Astrocyte (in vitro differentiated cells and primary cell): ENCODE measurements around the gene VAC14. TPM values are rescaled to one million over a fixed set of nuclear protein-coding genes. Genes with fewer than 3 reads are reported as not detected.

Source experiments
- DNase-seq: peaks from one replicate; pipeline ENCODE4 v3.0.0-alpha.2; 2010; ENCODE audit warnings: low read depth
- FAIRE-seq: peaks from 2 replicates; lab custom pipeline; 2011; peaks lifted over from hg19 to GRCh38; lab: Jason Lieb, UNC
- H2AFZ ChIP-seq: 2 replicates; pipeline ENCODE4 v1.6.0; 2012; ENCODE audit warnings: low read depth, low read length, inconsistent platforms
- H3K27ac ChIP-seq: 2 replicates; pipeline ENCODE4 v1.5.1; 2011; ENCODE audit warnings: low read depth, low read length, inconsistent platforms
- H3K27me3 ChIP-seq: 2 replicates; pipeline ENCODE4 v1.6.0; 2011; ENCODE audit warnings: low read length, inconsistent platforms; ENCODE audit not compliant: insufficient read depth
- H3K36me3 ChIP-seq: 2 replicates; pipeline ENCODE4 v1.5.1; 2011; ENCODE audit warnings: low read length, inconsistent platforms; ENCODE audit not compliant: insufficient read depth
- H3K4me1 ChIP-seq: 2 replicates; pipeline ENCODE4 v1.5.1; 2011; ENCODE audit warnings: low read length, inconsistent platforms; ENCODE audit not compliant: insufficient read depth
- H3K4me2 ChIP-seq: 2 replicates; pipeline ENCODE4 v1.6.0; 2012; ENCODE audit warnings: low read length, inconsistent platforms
- H3K4me3 ChIP-seq: 2 replicates; pipeline ENCODE4 v1.5.1; 2011; ENCODE audit warnings: low read depth, mild to moderate bottlenecking, low read length, inconsistent platforms; ENCODE audit not compliant: insufficient read depth
- H3K79me2 ChIP-seq: 2 replicates; pipeline ENCODE4 v1.6.0; 2012; ENCODE audit warnings: mild to moderate bottlenecking, low read length, inconsistent platforms; ENCODE audit not compliant: insufficient read depth
- H3K9ac ChIP-seq: 2 replicates; pipeline ENCODE4 v1.6.0; 2012; ENCODE audit warnings: mild to moderate bottlenecking, low read length, inconsistent platforms
- H3K9me3 ChIP-seq: 2 replicates; pipeline ENCODE4 v1.5.1; 2012; ENCODE audit warnings: low read depth, mild to moderate bottlenecking, low read length, inconsistent platforms; ENCODE audit not compliant: insufficient read depth
- H4K20me1 ChIP-seq: 2 replicates; pipeline ENCODE4 v1.6.0; 2012; ENCODE audit warnings: low read length, inconsistent platforms; ENCODE audit not compliant: insufficient read depth
- H3K27ac Mint-ChIP-seq: one replicate; pipeline ENCODE4 v1.8.0; 2021; ENCODE audit warnings: mild to moderate bottlenecking, mixed read lengths; ENCODE audit not compliant: unreplicated experiment
- H3K27me3 Mint-ChIP-seq: one replicate; pipeline ENCODE4 v1.8.0; 2021; ENCODE audit warnings: low read depth, mixed read lengths; ENCODE audit not compliant: unreplicated experiment
- H3K36me3 Mint-ChIP-seq: one replicate; pipeline ENCODE4 v1.8.0; 2021; ENCODE audit warnings: low read depth, mixed read lengths; ENCODE audit not compliant: unreplicated experiment
- H3K4me1 Mint-ChIP-seq: one replicate; pipeline ENCODE4 v1.8.0; 2021; ENCODE audit warnings: low read depth, mixed read lengths; ENCODE audit not compliant: unreplicated experiment
- H3K4me3 Mint-ChIP-seq: one replicate; pipeline ENCODE4 v1.8.0; 2021; ENCODE audit warnings: mild to moderate bottlenecking, moderate library complexity, mixed read lengths; ENCODE audit not compliant: unreplicated experiment
- H3K9me3 Mint-ChIP-seq: one replicate; pipeline ENCODE4 v1.8.0; 2021; ENCODE audit warnings: mild to moderate bottlenecking, mixed read lengths; ENCODE audit not compliant: unreplicated experiment
- EZH2 ChIP-seq: IDR thresholded peaks from 2 replicates; pipeline ENCODE4 v1.6.1; 2012; ENCODE audit warnings: mild to moderate bottlenecking, low read length, inconsistent platforms; ENCODE audit not compliant: insufficient read depth
- total RNA-seq: library from RNA; stranded (reverse); gene quantifications from 2 replicates; pipeline ENCODE4 v1.2.1, GENCODE V29; 2021
- TF ChIP-seq, protein P1 (sequence below): IDR thresholded peaks from 2 replicates; pipeline ENCODE4 v1.5.1; 2011; ENCODE audit warnings: low read depth, mild to moderate bottlenecking, inconsistent platforms, low read length, moderate library complexity; ENCODE audit not compliant: insufficient read depth

Gene VAC14
- total RNA-seq, 1 donor from 2014 or later: 27.8 TPM

DNA sequence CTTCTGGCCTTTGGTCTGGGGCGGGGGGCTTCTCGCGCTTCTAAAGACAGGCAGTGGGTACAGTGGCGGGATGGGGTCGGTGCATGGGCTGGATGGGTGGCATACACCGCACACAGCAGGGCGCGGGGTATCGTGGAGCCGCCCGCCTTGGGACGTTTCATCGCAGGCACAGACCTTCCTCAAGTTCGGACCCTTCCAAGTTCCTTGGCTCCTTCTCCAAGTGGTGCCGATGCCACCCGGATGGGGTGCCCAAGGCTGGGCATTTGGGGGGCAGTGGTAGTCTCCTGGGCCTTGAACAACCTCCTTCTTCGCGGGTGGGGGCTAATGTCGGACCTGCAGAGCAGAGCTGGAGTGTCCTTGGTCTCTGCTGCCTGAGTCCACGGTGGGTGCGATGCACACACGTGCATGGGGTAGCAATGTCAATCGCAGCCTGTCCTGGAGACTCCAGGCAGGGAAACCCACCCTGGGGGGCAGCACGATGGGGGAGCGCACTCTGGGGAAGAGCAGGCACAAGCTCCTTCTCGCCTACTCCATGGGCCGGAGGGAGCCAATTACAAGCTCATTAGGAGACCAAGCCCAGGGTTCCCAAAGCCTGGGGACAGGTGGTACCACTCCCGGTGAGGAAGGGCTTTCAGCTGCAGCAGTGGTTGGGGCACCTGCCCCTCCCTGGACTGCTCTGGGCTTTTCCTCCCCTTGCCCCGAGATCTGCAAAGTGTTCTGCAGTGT is 114.4 kb downstream of the VAC14 start:
- no peaks in the 10 kb centered on the region for H3K27me3 Mint-ChIP-seq
- TF ChIP-seq, protein P1, sequence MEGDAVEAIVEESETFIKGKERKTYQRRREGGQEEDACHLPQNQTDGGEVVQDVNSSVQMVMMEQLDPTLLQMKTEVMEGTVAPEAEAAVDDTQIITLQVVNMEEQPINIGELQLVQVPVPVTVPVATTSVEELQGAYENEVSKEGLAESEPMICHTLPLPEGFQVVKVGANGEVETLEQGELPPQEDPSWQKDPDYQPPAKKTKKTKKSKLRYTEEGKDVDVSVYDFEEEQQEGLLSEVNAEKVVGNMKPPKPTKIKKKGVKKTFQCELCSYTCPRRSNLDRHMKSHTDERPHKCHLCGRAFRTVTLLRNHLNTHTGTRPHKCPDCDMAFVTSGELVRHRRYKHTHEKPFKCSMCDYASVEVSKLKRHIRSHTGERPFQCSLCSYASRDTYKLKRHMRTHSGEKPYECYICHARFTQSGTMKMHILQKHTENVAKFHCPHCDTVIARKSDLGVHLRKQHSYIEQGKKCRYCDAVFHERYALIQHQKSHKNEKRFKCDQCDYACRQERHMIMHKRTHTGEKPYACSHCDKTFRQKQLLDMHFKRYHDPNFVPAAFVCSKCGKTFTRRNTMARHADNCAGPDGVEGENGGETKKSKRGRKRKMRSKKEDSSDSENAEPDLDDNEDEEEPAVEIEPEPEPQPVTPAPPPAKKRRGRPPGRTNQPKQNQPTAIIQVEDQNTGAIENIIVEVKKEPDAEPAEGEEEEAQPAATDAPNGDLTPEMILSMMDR: no peak
- TF ChIP-seq EZH2: no peak
- H3K4me1 Mint-ChIP-seq: peaks cover 18% of the 10 kb centered on the region
- peaks cover 2% of the 10 kb centered on the region for H3K36me3 Mint-ChIP-seq
- H3K27ac Mint-ChIP-seq: peak overlapping the region; percentile 75
- peak overlapping the region; percentile 54 for H3K4me3 ChIP-seq
- H2AFZ ChIP-seq: no peak overlapping the region
- H4K20me1 ChIP-seq: peaks cover 33% of the 10 kb centered on the region
- no peaks in the 10 kb centered on the region for H3K9me3 Mint-ChIP-seq
- H3K27ac ChIP-seq: no peak overlapping the region
- peaks cover 39% of the 10 kb centered on the region for H3K79me2 ChIP-seq
- peak overlapping the region; percentile 88 for H3K4me2 ChIP-seq
- peaks cover 40% of the 10 kb centered on the region for H3K4me1 ChIP-seq
- peak overlapping the region; percentile 83 for H3K4me3 Mint-ChIP-seq
- no peaks in the 10 kb centered on the region for H3K27me3 ChIP-seq
- DNase-seq: no peak
- no peaks in the 10 kb centered on the region for H3K9me3 ChIP-seq
- no peaks in the 10 kb centered on the region for H3K36me3 ChIP-seq
- FAIRE-seq: no peak
- peak overlapping the region; percentile 75 for H3K9ac ChIP-seq

DNA sequence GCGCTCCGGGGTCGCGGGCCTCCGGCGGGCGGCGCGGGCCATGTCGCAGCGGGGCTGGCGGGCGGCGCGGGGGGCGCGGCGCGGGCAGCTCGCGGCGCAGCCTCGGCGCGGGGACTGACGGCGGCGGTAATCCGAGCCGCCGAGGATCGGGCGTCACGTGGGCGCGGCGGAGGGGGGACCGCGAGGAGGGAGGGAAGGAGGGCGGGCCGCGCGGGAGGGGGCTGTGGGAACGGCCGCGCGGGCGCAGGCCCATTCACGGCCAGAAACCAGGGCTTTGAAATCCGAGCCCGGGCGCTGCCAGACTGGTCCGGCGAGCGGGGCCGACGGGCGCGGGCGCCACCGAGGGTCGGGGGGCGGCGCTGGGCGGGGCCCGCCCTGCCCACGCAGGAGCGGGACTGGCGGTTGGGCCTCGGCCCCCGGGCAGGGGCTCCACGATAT is 115.0 kb downstream of the VAC14 start, which contains the start of gene MTSS2:
Gene MTSS2, minus strand, starts transcription at position 116 of the 438 bp plus-strand sequence. CDS start 262 bp downstream, outside the sequence.
- H3K36me3 ChIP-seq: no peaks in the 10 kb centered on the region
- peaks cover 35% of the 10 kb centered on the region for H3K4me1 ChIP-seq
- Mint-ChIP-seq H3K4me3 (peak within 1 kb of the TSS; percentile 83), H3K4me1 (peaks cover 16% of the 10 kb centered on the region), H3K27ac (peak within 1 kb of the TSS; percentile 75), H3K9me3 (no peaks in the 10 kb centered on the region), H3K36me3 (peaks cover 2% of the 10 kb centered on the region), H3K27me3 (no peaks in the 10 kb centered on the region)
- TF ChIP-seq, protein P1: no peak
- TF ChIP-seq EZH2: no peak
- H3K27ac ChIP-seq: peak within 1 kb of the TSS; percentile 56
- H3K79me2 ChIP-seq: peaks cover 45% of the 10 kb centered on the region
- peaks cover 39% of the 10 kb centered on the region for H4K20me1 ChIP-seq
- peak within 1 kb of the TSS; percentile 88 for H3K4me2 ChIP-seq
- DNase-seq (peak; percentile 73), FAIRE-seq (no peak)
- H3K9ac ChIP-seq: peak within 1 kb of the TSS; percentile 83
- H3K27me3 ChIP-seq: no peaks in the 10 kb centered on the region
- peak within 1 kb of the TSS; percentile 26 for H2AFZ ChIP-seq
- peak within 1 kb of the TSS; percentile 66 for H3K4me3 ChIP-seq
- no peaks in the 10 kb centered on the region for H3K9me3 ChIP-seq
